SU-DHL-6 (cell line): ENCODE results near the gene CCNG1.

Experiments
- CTCF ChIP-seq: fragments of 200-600 bp; sonication (generic); IDR thresholded peaks from one replicate; pipeline ENCODE4 v1.5.1; 2017; ENCODE audit warnings: antibody characterized with exemption, mild to moderate bottlenecking, low read length, moderate library complexity; ENCODE audit not compliant: insufficient read depth, poor library complexity, severe bottlenecking
- EZH2phosphoT487 ChIP-seq: fragments of 200-600 bp; sonication (generic), shearing (Covaris generic); conservative IDR thresholded peaks from 2 replicates; pipeline ENCODE4 v1.6.1; 2018; ENCODE audit warnings: mild to moderate bottlenecking, antibody characterized with exemption, low read length, moderate library complexity, mixed read lengths

DNA sequence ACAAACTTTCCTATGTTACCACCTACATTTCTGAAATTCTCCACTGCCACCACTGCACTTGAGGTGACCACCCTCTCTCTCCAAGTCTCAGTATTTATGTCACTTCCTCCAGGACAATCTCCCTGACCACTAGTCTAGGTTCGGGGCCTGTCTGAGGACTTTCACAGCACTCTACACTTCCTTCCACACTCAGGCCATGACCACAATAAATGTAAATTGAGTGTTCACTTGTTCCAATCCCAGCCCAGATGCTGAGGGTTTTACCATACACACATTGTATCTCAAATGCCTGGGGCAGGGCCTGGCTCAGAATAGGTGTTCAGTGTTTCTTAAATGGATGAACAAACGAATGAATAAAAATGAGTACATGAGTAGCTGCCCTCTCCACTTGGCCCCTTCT lies 26.9 kb upstream of the CCNG1 start:
- TF ChIP-seq CTCF (no peak), EZH2phosphoT487 (no peak)
